Stimulated activated CD8-positive, alpha-beta memory T cell treated with anti-CD3 and anti-CD28 coated beads, Interleukin-7, amount 100 ng/mL, for 1 hour (primary cell): ENCODE results near the gene HCAR1.
"Not testable (repeated sequence)": the region's sequence is repeated elsewhere in the genome, so short reads cannot be mapped to it uniquely, and the experiment has no call there.

ENCODE experiments used
- DNase-seq, 2 donors: peaks; one replicate each; pipeline ENCODE4 v3.0.0-alpha.2; 2020; ENCODE audit warnings: low read depth in 2 of 2

HCAR1 gene

GRCh38 chr12:122721057-122721545 is 9.5 kb downstream of the HCAR1 start:
- DNase-seq: no peak

DNA sequence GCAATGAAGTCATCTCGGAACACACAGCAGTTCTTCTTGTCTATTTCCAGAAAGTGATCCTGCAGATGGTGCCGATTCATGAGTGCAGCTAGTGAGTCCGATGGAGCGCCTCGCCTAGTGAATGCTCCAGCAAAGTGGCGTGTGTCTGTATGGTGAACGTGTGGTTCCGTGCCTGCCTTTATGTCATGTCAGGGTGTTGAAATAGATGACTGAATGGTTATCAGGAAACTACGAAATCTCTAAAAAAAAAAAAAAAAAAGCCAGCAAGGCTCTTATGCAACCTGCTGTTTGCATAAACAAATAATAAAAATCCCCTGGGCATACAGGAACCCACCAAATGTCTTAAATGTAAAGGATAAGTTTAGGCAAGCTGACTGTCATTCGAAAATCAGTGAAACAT is 14.0 kb downstream of the HCAR1 start, which contains the start of gene HCAR3:
TSS of gene HCAR3 (minus strand) at position 154 of the 400 bp plus-strand sequence. CDS start at position 80, 74 bp downstream.
- DNase-seq: not testable (repeated sequence)

DNA sequence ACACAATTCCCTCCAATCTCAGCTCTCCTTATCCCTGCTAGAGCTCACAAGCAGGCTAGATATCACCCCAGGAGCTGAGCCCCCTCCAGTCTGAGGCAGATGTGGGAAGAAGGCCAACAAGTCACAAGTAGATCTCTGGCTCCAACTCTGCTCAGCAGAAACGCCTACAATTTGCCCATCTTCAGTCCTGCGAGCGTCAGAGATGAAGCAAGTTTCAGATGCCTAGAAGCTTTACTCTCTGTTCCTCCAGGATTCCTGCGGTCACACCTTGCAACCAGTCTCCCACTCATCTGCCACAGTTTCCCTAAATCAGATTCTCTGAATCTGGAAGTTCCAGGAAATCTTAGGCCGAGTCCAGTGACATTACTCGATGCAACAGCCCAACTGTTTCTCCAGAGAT is 15.4 kb downstream of the HCAR1 start:
- DNase-seq: not testable (repeated sequence)

DNA sequence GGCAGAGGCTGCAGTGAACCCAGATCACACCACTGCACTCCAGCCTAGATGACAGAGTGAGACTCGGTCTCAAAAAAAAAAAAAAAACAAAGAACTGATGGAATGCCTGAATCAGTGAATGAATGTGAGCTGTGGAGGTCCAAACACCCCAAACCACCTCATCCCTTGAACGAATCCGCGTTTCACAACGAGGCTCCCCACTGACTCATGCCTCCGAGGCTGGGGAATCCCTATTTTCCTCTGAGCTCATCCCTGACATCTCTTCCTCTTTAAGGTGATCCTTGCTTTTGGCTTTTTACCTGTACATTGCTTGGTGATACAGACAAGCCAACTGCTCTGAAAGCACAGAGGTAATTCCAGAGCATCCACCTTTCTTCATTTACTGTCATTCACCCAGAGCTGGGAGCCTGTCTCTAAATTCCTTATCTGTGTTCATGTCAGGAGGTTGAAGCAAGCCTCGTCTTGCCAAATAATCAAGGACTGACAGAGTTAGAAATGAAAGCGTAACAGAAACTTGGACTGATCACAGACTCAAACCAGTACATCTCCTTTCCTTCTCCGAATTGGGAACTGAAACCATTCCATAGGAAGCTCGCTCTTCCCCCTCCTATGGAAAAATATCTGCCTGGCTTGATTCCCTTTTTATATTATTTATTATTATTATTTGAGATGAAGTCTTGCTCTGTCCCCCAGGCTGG is 17.0 kb downstream of the HCAR1 start:
- not testable (repeated sequence) for DNase-seq

DNA sequence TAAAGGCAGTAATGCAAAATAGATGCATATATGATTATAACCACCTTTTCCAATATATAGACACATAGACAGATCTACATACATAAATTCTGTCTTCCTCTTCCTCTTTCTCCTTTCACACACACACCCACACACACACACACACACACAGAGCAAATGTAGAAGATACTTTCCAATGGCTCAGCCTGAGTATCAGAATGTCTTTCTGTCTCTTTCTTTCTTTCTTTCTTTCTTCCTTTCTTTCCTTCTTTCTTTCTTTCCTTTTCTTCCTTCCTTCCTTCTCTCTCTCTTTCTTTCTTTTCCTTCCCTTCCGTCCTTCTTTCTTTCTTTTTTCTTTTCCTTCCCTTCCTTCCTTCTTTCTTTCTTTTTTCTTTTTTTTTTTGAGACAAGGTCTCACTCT is 19.4 kb downstream of the HCAR1 start:
- not testable (repeated sequence) for DNase-seq

- not testable (repeated sequence) for DNase-seq
Observed at GRCh38 chr12:122710341-122710740, 20.3 kb downstream of the HCAR1 start.

DNA sequence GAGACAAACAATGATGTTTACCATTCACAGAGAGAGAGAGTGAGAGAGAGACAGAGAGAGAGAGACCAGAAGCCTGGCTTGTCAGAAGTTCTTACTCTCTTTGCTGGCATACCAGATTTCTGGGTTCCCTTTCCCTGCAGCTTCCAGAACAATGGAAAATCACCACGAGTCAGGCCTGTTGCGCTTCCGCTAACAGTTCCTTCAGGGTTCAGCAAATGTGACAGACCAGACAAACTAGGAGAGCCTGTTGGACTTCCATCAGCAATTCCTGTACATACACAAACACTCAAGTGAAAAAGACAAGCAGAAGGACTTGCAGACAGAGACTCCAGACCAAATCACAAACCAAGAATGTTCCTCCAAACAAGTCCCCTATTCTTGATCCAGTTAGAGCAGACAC is 21.4 kb downstream of the HCAR1 start:
- not testable (repeated sequence) for DNase-seq

DNA sequence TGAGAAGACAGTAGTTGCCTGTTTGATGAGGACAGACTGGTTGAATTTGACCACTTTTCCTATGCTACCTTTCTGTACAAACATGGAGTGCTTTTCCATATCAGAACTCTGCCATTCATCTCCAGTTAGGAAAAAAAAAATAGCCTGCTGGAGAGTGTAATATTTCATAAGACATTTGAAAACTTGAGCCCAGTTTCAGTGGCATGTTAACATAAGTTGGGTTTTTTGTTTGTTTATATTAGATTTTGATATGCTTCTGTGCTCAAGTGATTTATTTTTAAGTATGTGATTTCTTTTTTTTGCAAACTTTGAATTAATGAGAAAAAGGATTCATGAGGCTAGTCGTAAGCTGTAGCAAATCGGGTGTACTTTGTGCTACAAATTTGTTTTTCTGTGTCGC is 26.8 kb downstream of the HCAR1 start:
- not testable (repeated sequence) for DNase-seq

DNA sequence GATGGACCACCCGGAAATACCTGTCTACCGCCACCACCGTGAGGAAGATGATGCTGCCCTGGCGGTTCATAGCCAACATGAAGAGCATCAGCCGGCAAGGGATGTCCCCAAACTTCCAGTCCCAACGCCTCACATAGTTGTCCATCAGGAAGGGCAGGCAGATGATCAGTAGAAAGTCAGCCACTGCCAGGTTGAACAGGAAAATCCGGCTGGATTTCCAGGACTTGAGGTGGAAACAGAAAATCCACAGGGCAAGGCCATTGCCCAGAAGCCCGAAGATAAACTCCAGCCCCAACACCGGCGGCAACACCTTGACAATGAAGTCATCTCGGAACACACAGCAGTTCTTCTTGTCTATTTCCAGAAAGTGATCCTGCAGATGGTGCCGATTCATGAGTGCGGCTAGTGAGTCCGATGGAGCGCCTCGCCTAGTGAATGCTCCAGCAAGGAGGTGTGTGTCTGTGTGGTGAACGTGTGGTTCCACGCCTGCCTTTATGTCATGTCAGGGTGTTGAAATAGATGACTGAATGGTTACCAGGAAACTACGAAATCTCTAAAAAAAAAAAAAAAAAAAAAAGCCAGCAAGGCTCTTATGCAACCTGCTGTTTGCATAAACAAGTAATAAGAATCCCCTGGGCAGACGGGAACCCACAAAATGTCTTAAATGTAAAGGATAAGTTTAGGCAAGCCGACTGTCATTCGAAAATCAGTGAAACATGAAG is 27.6 kb downstream of the HCAR1 start, which contains the start of gene HCAR2:
TSS of gene HCAR2 (minus strand) at position 468 of the 722 bp plus-strand sequence. CDS start at position 394, 74 bp downstream.
- DNase-seq: not testable (repeated sequence)

GRCh38 chr12:122701481-122701880 is 29.2 kb downstream of the HCAR1 start:
- not testable (repeated sequence) for DNase-seq

- DNase-seq: not testable (repeated sequence)
Observed at GRCh38 chr12:122700038-122700710, 30.5 kb downstream of the HCAR1 start.

DNA sequence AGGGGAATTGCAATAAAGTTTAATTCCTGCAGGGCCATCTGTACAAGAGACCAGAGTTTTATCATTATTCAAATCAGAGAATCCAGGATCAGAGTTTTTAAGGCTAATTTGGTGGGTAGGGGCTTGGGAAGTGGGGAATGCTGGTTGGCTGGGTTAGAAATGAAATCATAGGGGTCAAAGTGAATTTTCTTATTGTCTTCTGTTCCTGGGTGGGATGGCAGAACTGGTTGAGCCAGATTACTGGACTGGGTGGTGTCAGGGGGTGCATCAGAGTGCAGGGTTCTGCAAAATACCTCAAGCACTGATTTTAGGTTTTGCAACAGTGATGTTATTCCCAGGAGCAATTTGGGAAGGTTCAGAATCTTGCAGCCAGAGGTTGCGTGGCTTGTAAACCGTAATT is 33.7 kb downstream of the HCAR1 start:
- DNase-seq: not testable (repeated sequence)

GRCh38 chr12:122691566-122691965 is 39.1 kb downstream of the HCAR1 start:
- no peak for DNase-seq

- no peak for DNase-seq
Observed at GRCh38 chr12:122688291-122688690, 42.4 kb downstream of the HCAR1 start.

GRCh38 chr12:122687086-122687485 is 43.6 kb downstream of the HCAR1 start:
- DNase-seq: no peak

DNA sequence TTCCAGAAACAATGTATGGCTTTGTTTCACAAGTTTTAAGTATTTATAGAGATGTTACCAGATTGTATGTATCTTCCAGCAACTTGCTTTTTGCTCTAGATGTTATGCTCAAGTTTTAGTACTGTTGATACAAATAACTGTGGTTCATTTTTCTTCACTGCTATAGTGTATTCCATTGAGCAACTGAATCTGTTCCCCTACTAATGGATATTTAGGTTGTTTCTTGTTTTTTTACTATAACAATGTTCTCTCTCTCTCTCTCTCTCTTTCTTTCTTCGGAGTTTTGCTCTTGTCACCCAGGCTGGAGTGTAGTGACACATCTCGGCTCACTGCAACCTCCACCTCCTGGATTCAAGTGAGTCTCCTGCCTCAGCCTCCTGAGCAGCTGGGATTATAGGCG is 44.1 kb downstream of the HCAR1 start:
- no peak for DNase-seq

GRCh38 chr12:122684297-122684813 is 46.3 kb downstream of the HCAR1 start:
- DNase-seq: no peak

- DNase-seq: no peak
Observed at GRCh38 chr12:122681814-122682213, 48.8 kb downstream of the HCAR1 start.

- DNase-seq: not testable (repeated sequence)
Observed at GRCh38 chr12:122680989-122681388, 49.7 kb downstream of the HCAR1 start.

DNA sequence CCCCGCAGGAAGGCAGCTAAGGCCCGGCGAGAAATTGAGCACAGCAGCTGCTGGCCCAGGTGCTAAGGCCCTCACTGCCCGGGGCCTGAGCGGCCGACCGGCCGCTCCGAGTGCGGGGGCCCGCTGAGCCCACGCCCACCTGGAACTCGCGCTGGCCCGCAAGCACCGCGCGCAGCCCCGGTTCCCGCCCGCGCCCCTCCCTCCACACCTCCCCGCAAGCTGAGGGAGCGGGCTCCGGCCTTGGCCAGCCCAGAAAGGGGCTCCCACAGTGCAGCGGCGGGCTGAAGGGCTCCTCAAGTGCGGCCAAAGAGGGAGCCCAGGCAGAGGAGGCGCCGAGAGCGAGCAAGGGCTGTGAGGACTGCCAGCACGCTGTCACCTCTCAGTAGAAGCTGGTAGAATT is 53.9 kb downstream of the HCAR1 start:
- not testable (repeated sequence) for DNase-seq
